HG03045 (cell line): Measurements from ENCODE around the gene RALA.
"Not testable (repeated sequence)": the region's sequence is repeated elsewhere in the genome, so short reads cannot be mapped to it uniquely, and the experiment has no call there.

Source experiments
- ATAC-seq: cut with Tn5 transposase; IDR thresholded peaks from one replicate; pipeline ENCODE4 v1.9.1; 2021; ENCODE audit warnings: mild to moderate bottlenecking, moderate library complexity; ENCODE audit not compliant: unreplicated experiment

The RALA gene

GRCh38 chr7:39644170-39644569, 20.8 kb downstream of the RALA start:
- no peak for ATAC-seq

DNA sequence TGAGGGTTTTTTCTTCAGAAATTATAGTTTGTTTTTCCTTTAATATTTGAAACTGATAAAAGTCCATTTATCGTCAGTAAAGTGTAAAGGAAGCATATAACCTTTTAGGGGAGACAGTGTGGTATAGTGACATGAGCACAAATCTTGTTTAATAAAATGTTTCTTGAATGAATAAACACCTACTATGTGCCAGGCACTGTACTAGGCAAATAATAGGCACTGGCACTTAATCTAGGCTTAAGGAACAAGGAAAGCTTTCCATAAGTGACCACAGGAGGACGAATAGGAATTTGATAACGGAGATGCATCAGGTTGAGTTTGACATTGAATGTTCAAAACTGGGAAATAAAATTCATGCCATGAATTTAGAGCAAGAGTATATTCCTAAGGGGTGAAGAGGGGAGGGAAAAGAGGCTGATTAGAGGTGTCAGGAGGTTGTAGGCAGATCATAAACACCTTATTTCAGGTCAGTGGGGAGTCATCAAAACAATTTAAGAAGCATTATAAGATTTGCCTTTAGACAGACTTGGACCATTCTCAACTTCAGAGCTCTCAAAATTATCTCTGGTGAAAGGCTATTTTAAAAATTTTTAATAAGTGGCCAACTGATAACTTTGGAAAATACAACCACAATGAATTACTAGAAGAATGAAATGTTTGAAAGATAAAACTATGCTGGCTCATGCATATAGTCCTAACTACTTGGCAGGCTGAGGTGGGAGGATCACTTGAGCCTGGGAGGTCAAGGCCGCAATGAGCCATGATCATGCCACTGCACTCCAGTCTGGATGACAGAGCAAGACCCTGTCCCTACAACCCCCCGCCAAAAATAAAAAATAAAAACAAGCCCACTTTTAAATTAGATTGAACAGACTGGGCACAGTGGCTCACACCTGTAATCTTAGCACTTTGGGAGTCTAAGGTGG, 22.4 kb downstream of the RALA start:
- no peak for ATAC-seq

DNA sequence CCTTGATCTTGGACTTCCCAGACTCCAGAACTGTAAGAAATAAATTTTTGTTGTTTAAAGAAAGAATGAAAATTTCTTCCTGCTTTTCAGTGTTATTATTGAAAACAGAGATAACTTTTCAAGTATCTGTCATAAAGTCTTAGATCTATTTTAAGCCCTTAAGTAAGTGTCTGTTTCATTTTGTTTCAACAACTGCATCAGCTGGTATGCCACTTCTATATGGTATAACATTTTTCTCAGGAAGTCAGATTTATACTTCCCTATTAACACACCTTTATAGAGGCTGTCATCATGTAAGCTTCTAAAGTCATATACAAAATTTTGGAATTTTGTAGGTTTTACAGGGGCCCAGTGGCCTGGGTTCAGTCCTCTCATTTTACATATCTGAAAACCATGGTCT, 24.4 kb downstream of the RALA start:
- ATAC-seq, result no peak

DNA sequence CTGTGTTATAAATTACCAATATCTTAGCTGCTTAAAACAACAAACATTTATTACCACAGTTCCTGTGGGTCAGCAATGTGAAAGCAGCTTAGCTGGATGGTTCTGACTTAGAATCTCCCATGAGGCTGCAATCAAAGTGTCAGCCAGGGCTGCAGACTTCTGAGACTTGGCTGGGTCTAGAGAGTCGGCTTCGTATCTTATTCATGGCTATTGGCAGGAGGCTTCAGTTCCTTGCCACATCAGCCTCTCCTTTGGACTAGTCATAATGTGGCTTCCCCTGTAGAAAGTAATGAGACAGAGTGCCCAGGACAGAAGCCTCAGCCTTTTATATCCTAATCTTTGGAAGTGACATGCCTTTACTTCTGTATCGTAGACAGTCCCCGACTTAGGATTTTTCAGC, 27.3 kb downstream of the RALA start:
- no peak for ATAC-seq

DNA sequence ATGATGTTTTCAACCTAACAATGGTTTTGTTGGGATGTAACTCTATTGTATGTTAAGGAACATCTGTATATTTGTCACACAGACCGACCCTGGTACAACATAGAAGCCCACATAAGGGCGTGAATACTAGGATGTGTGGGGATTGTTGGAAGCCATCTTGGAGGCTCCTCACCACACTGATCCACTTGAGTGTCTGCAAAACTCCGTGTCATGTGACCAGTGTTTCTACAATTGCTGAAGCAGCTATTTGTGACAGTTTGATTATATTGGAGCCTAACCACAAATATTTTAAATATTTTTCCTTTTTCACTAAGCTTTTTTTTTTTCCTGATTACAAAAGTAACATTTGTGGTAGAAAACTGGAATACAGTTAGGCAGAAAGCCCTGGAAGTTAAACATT, 27.9 kb downstream of the RALA start:
- ATAC-seq, result no peak

- no peak for ATAC-seq
These were observed 33.0 kb downstream of the RALA start for GRCh38 chr7:39656415-39656814.

DNA sequence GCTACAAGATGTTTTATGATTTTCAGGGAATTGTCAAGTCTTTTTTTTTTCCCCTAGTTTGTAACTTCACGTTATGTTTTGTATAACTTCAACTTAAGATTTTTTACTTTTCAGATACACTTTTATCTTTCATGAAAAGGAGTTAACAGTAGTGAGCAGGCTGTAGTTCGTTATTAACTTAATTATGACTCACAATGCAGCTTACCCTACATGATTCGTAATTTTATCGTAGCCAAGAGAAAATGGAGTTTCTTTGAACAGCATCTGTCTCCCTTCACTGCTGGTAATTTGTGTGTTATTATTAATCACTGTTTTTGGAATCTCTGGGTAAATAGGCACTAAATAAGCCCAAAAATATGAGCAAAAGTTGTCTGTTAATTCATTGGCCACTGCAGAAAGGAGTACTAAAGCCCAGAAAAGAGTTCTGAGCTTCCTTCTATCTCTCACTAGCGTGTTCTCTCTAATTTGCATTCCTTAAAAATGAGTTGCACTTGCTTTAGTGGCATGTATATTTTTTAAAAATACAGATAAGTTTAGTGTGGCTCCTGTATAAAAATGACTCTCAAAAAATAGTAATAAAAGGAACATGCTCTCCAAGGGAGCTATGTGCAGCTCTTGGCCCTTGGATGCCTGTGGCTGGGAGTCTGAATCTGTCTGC, 36.1 kb downstream of the RALA start:
- no peak for ATAC-seq

DNA sequence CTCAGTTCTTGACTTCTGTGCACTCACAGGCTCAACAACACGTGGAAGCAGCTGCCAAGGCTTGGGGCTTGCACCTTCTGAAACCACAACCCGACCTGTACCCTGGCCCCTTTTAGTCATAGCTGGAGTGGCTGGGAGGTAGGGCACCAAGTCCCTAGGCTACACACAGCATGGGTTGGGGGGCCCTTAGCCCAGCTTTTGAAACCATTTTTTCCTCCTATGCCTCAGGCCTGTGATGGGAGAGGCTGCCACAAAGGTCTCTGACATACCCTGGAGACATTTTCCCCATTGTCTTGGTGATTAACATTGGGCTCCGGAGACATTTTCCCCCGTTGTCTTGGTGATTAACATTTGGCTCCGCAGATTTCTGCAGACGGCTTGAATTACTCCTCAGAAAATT, 38.6 kb downstream of the RALA start:
- ATAC-seq, result no peak

GRCh38 chr7:39663263-39663662, 39.9 kb downstream of the RALA start:
- no peak for ATAC-seq

DNA sequence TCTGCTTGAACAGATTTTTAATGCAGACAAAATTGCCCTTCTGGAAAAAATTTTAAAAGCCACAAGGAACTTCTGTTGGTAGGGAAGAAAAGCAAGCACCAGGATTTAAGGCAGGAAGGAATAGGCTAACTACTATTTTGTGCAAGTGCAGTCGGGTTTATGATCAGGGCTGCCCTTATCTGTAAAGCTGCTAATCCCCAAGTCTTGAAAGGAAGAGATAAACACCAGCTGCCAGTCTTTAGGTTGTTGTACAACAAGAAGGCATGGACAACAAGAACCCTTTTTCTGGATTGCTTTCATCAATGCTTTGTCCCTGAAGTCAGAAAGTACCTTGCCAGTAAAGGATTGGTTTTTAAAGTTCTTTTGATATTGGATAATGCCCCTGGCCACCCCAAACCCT, 40.7 kb downstream of the RALA start:
- ATAC-seq, result no peak

GRCh38 chr7:39664585-39664984, 41.2 kb downstream of the RALA start:
- no peak for ATAC-seq

DNA sequence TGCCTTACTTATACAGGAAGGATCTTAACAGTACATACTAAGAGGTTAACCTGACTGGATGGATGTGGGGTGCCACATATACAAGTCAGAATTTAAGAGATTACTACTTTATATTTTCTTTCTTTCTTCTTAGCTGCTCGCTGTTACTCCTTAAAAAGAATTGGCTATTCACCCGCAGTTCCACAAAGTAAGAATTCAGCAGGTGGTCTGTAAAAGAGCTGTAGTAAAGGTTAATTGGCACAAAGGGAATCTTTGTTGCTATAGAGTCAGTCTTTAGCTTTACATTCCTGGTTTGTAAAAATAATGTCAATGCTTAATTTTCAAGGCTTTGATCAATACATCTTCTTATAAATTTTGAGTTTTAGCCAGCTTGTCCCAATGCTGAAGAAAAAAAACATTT, 43.2 kb downstream of the RALA start:
- ATAC-seq, result no peak

GRCh38 chr7:39667341-39667923, 44.1 kb downstream of the RALA start:
- no peak for ATAC-seq

DNA sequence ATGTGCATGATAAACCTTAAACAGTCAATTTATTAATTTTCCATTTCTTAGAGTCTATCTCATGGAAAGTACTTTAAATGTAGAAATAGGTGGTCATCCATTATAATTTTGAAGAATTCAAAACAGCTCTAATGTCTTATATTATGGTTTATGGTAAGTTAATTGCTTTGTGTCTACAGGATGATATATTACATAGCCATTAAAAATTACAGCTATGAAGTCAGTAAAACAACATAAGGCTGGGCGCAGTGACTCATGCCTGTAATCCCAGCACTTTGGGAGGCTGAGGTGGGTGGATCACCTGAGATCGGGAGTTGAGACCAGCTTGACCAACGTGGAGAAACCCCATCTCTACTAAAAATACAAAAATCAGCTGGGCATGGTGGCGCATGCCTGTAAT, 44.9 kb downstream of the RALA start:
- ATAC-seq, result not testable (repeated sequence)

- no peak for ATAC-seq
These were observed 46.7 kb downstream of the RALA start for GRCh38 chr7:39670052-39670451.

GRCh38 chr7:39670934-39671333, 47.6 kb downstream of the RALA start:
- ATAC-seq, result no peak

DNA sequence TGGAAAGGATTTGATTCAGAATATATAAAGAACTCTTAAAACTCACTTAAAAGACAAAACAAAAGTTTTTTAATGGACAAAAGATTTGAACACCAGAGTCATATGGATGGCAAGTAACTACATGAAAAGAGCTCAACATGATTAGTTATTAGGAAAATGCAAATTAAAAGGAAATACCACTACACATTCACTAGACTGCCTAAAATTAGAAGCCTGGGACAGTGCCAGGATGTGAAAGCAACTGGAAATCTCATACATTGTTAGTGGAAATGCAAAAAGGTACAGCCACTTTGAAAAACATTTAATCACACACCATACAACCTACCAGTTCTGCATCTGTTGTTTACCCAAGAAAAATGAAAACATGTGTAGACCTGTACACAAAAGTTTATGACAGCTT, 48.8 kb downstream of the RALA start:
- no peak for ATAC-seq

DNA sequence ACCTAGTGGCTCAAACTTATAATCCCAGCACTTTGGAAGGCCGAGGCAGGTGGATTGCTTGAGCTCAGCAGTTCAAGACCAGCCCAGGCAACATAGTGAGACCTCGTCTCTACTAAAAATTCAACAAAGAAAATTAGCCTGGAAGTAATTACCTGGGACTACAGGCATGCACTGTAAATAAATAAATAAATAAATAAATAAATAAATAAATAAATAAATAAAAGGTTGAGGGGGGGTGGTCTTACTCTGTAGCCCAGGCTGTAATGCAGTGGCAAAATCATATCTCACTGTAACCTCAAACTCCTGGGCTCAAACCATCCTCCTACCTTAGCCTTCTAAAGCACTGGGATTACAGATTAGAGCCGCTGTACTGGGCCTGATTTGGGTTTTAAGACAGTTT, 50.5 kb downstream of the RALA start:
- ATAC-seq, result no peak

DNA sequence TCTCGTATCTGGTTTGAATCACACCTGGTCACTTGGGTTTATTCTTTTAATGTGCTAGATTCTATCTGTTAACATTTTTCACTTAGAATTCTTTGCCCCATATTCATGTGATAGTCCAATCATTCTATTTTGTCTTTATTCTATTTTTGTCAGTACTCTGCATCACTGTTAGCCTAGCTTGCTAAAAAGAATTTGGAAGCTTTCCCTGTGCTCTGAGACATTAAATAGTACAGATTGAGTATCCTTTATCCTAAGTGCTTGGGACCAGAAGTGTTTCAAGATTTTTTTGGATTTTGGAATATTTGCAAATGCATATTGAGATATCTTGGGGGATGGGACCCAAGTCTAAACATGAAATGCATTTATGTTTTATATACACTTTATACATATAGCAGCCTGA, 51.0 kb downstream of the RALA start:
- ATAC-seq, result no peak

GRCh38 chr7:39676346-39676745, 53.0 kb downstream of the RALA start:
- no peak for ATAC-seq

- ATAC-seq, result no peak
These were observed 55.7 kb downstream of the RALA start for GRCh38 chr7:39678930-39679709.
